HFF-Myc (cell line): ENCODE measurements around the gene CENPS.
A peak's percentile ranks its signal among the peaks of the same experiment; 100 is the strongest.

Source experiments
- DNase-seq: peaks from one replicate; pipeline ENCODE4 v3.0.0-alpha.2; 2011; ENCODE audit warnings: low read depth; ENCODE audit errors: extremely low read depth
- H3K4me3 ChIP-seq: replicated peaks from 2 replicates; pipeline ENCODE4 v1.5.1; 2011; ENCODE audit warnings: low read depth, mild to moderate bottlenecking, control low read depth, low read length
- CTCF ChIP-seq: IDR thresholded peaks from 2 replicates; pipeline ENCODE4 v1.5.1; 2012; ENCODE audit warnings: mild to moderate bottlenecking, low read depth, low read length, control low read depth; ENCODE audit errors: missing control alignments

Gene CENPS

GRCh38 chr1:10430216-10431069 lies at the start of gene CENPS:
Gene CENPS (plus strand): TSS chr1:10430433. CDS start chr1:10430518, 85 bp downstream.
- peak; percentile 76 for TF ChIP-seq CTCF
- peak within 1 kb of the TSS; percentile 64 for H3K4me3 ChIP-seq
- peak; percentile 46 for DNase-seq

GRCh38 chr1:10380594-10381275 lies 49.5 kb upstream of the CENPS start:
- no peak overlapping the region for H3K4me3 ChIP-seq
- DNase-seq = no peak
- no peak for TF ChIP-seq CTCF

- no peak for TF ChIP-seq CTCF
- no peak for DNase-seq
- no peak overlapping the region for H3K4me3 ChIP-seq
Observed at GRCh38 chr1:10383630-10384029, 46.6 kb upstream of the CENPS start.

- H3K4me3 ChIP-seq = no peak overlapping the region
- no peak for TF ChIP-seq CTCF
- no peak for DNase-seq
Observed at GRCh38 chr1:10384219-10384618, 46.0 kb upstream of the CENPS start.

GRCh38 chr1:10386761-10387676 lies 43.2 kb upstream of the CENPS start:
- no peak for TF ChIP-seq CTCF
- H3K4me3 ChIP-seq = no peak overlapping the region
- DNase-seq = no peak

GRCh38 chr1:10387677-10388386 lies 42.4 kb upstream of the CENPS start:
- no peak for TF ChIP-seq CTCF
- no peak for DNase-seq
- H3K4me3 ChIP-seq = no peak overlapping the region
